KOPT-K1 (cell line): ENCODE data around the gene FAR2.

Experiments used
- H3K27ac ChIP-seq: fragments of 200-600 bp; sonication (generic); 2 replicates; pipeline ENCODE4 v1.5.1; 2016; ENCODE audit warnings: antibody characterized with exemption, mild to moderate bottlenecking, low read depth, low read length; ENCODE audit not compliant: poor library complexity, severe bottlenecking
- H3K36me3 ChIP-seq: fragments of 200-600 bp; sonication (generic); 2 replicates; pipeline ENCODE4 v1.5.1; 2017; ENCODE audit warnings: antibody characterized with exemption, mild to moderate bottlenecking, low read length, moderate library complexity; ENCODE audit not compliant: insufficient read depth
- H3K9me3 ChIP-seq: fragments of 200-600 bp; sonication (generic); 2 replicates; pipeline ENCODE4 v1.5.1; 2017; ENCODE audit warnings: antibody characterized with exemption, low read length, mild to moderate bottlenecking; ENCODE audit not compliant: insufficient read depth, poor library complexity, severe bottlenecking

The FAR2 gene

DNA sequence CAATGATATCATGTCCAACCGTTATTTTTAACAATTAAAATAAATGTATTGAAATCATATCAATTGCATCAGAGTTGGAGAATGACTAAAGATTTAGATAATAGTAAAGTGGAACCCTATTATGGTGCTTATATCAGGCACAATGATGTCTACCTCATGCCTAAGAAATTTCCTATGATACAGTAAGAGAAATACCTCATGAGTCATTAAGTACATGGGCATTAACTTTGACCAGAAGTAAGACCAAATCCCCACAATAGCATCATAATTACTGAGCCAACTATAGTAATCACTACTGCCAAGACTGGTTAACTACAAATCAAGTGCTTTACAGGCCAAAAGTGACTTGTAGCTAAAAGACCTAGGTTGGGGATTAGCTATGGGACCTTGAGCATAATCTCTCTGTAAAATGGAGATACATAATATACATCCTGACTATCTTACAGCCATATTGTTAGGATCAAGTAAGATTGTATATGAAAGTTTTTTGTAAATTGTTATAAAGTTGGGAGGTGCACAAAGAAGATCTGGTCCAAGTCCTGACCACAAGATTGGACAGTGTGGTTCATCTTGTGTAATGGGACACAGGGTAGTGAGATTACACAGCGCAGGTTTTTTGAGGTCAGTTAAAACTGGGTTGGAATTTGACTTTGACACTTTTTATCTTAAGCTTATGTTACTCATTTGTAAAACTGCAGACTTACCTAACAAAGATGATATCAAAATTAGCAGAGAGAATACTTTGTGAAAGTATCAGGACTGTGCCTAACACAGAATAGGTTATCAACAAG lies 171.4 kb downstream of the FAR2 start:
- peaks cover 29% of the 10 kb centered on the region for H3K36me3 ChIP-seq
- peaks cover 15% of the 10 kb centered on the region for H3K9me3 ChIP-seq
- H3K27ac ChIP-seq: no peak overlapping the region

DNA sequence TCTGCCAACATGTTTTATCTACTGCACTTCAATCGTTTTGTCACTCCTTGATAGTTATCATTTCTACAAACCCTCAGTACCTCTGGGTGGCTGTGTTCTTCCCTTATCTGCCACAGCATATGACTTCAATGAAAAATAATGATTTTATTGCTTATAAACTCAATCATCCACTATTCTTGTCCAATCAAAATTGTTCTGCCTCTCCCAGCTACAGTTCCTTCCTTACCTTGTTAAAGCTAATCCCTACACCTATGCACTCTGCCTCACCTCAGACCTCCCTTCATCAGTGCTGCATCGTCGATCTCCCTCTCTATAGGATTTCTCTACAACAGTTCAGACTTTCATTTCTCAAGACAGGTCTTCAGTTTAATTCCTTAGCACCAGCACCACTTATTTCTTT lies 173.1 kb downstream of the FAR2 start:
- Histone ChIP-seq H3K36me3 (peaks cover 24% of the 10 kb centered on the region), H3K9me3 (peaks cover 15% of the 10 kb centered on the region), H3K27ac (no peak overlapping the region)

DNA sequence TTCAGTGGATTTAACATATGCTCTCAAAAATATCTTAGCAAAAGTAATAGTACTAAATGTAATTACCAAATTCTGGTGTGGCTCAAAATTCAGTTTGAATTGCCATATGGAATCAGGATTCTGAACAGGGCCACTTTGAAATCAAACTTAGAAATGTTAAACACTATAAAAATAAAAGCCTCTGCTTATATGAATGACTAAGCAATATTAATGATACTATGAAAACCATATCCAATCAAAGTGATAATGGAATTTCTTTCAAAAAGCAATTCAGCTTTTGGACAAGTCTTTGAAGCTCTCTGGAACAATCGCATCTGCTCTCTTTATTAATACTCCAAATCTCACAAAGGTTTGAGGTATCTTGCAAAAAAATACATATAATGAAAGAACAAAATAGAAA lies 180.3 kb downstream of the FAR2 start:
- Histone ChIP-seq H3K9me3 (no peaks in the 10 kb centered on the region), H3K36me3 (peaks cover 21% of the 10 kb centered on the region), H3K27ac (no peak overlapping the region)

DNA sequence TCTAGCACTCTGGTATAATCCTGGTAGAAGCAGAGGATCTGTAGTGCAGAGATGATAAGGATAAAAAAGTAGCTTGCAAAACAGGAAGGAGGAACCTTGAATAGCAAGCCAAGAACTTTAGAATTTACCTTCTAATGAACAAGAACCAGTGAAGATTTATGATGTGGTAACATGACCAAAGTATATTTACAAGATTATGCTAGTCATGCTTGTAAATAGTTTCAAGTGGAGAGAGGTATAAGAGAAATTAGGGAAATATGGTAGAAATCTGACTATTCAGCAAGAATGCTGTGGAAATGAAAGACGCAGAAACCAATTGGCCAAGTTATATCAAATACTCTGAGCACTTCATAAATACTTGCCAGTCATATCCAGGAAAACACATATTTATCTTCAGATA lies 184.1 kb downstream of the FAR2 start:
- Histone ChIP-seq H3K9me3 (no peaks in the 10 kb centered on the region), H3K36me3 (peaks cover 50% of the 10 kb centered on the region), H3K27ac (no peak overlapping the region)

DNA sequence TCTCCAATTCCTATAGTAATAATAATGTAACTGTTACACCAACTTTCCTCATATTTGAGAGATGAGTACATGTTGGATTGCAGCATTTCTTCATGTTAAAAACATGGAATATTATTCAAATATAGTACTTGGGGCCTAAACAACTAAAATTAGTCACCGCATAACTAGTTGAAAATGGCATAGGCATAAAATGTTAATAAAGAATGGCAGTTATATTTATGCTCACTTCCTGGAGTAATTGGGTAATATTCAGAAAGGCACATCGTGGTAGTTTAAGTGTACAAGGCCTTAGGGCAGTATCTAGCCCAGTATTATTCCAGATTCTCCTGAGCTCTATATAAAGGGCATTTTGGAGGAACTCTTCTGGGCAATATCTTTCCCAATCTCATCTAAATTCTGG lies 185.9 kb downstream of the FAR2 start:
- Histone ChIP-seq H3K9me3 (no peaks in the 10 kb centered on the region), H3K27ac (no peak overlapping the region), H3K36me3 (peaks cover 67% of the 10 kb centered on the region)

DNA sequence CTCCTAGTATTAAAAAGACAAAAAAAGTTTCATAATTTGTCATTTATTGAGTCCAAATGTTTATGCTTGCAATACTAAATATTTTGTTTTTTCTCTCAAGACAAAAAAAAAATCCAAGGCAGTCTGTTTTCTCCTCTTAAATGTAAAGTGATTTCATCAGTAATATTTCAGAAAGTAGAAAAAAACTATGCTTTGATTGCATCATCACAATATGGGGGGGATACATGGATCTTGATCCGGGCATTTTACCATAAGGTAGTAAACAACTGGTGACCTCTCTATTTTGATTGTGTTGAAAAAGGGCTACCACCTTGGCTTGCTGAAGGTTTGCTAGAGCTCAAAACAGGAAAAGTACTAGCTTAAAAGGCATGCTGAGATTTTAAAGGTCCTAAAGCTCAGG lies 188.2 kb downstream of the FAR2 start:
- no peak overlapping the region for H3K27ac ChIP-seq
- no peaks in the 10 kb centered on the region for H3K9me3 ChIP-seq
- H3K36me3 ChIP-seq: peaks cover 89% of the 10 kb centered on the region

DNA sequence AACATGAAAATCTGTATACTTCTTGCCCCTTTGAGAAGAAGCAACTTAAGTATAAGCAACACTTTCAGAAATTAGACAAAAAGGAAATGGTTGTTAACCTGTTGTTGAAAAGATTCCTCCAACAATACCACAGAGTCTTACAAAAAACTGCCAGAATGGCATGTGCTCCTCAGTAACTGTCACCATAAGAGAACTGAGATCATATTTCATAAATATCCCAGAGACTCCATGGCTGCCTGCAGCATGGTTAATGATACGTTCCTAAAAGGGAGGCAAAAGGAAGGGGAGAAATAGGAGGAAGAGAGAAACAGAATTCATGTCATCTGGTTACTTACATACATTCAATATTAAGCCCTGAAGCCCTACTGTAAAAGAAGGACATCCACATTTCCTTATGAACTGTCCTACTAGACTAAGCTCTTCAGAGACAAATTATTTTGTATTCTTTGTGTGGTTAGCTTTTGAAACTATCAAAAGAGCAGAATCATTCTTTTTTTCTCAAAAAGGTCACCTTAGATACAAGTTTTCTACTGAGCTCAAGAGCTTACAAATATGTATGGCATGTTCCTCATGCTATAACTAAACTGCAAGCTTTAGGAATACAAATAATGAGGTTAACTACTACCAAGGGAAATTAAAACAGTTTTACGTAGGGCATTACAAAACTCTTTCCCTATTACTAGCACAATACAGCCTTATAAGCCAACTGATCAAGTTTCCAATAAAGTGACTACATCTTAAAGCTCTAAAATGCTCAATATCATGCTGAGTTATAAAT lies 194.1 kb downstream of the FAR2 start:
- H3K27ac ChIP-seq: no peak overlapping the region
- peaks cover 96% of the 10 kb centered on the region for H3K36me3 ChIP-seq
- no peaks in the 10 kb centered on the region for H3K9me3 ChIP-seq

DNA sequence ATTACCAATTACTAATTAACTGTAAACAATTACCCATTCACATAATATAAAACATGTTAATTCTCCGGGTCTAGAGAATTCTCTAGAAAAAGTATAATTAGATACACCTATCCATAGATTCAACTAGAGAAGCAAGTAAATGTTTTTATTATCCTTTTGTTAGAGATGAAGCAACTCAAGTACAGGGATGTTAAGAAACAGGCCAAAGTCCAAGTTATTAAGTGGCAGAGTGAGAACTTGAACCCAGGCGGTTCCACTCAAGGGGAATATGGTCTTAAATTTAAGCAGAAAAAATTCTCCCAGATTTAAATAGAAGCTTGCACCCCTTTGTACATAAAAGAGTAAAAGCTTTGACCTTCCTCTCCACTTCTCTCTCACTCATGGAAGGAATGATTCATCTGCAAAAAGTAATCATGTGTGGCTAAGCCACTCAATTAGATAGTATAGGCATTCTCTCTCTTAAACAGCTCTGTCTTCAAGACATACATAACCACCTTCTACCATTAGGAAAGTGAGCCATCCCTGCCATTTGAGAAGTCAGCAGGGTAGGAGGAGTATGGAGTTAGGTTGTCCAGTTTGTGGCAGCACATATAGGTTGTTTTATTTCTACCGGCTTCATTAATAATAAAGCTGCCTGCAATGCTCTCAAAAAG lies 197.8 kb downstream of the FAR2 start:
- Histone ChIP-seq H3K36me3 (peaks cover 95% of the 10 kb centered on the region), H3K9me3 (no peaks in the 10 kb centered on the region), H3K27ac (no peak overlapping the region)

DNA sequence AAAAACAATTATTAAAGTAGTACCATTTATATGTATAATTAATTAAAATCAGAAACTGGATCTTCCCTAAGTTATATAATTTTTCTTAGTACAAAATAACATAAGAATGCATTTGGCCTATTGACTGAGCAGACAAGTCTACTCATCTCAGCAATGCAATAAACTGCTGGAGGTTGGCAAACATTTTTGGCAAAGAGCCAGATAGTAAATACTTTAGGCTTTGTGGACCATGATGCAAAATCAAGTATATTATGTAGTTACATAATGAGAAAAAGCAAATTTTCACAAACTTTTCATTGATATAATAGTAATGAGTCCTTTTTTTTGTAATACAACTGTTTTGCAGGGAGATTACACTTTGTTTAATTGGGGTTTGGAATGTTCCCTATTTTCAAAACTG lies 201.0 kb downstream of the FAR2 start:
- no peaks in the 10 kb centered on the region for H3K9me3 ChIP-seq
- no peak overlapping the region for H3K27ac ChIP-seq
- peaks cover 87% of the 10 kb centered on the region for H3K36me3 ChIP-seq

DNA sequence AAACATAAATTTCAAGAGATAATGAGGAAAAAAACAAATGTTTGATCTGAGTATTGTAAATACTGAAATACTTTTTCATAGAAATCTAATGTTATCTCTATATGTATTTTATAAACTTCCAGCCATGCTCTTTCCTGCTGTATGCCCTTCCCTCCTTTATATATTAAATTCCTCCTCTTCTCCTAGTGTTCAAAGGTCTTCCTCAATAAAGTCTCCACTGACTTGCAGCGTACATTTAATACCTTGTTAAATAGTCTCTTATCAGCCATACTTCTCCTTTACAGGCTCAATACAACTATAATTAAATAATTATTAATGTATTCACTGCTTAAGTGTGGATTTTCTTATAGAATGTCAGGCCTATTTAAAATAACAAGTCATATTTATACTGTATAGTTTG lies 205.9 kb downstream of the FAR2 start:
- Histone ChIP-seq H3K36me3 (peaks cover 85% of the 10 kb centered on the region), H3K27ac (no peak overlapping the region), H3K9me3 (no peaks in the 10 kb centered on the region)

DNA sequence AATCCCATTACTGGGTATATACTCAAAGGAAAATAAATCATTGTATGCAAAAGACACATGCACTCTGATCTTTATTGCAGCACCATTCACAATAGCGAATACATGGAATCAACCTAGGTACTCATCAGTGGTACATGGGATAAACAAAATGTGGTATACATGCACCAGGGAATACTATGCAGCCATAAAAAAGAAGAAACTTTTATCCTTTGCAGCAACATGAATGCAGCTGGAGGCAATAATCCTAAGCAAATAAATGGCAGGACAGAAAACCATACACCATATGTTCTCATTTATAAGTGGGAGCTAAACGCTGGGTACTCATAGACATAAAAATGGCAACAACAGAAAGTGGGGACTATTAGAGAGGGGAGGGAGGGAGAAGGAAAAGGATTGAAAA lies 216.0 kb downstream of the FAR2 start:
- peaks cover 84% of the 10 kb centered on the region for H3K36me3 ChIP-seq
- no peak overlapping the region for H3K27ac ChIP-seq
- H3K9me3 ChIP-seq: peaks cover 3% of the 10 kb centered on the region

DNA sequence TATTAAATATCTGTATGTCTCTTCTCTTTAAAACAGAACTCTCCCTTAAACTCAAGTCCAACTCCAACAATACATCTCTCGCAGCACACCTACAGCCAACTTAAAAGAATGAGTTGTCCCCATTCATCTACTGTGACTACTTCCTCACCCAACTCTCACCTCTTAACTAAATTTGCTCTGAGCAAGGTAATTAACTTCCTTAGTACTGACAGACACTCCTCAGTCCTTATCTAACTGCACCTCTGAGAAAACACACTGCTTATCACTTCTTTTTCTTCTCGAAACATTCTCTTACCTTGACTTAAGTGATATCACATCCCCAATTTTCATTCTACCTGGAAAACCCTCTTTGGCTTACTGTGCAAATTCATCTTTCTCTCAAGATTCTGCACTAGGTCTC lies 224.9 kb downstream of the FAR2 start:
- H3K27ac ChIP-seq: no peak overlapping the region
- peaks cover 46% of the 10 kb centered on the region for H3K36me3 ChIP-seq
- H3K9me3 ChIP-seq: peaks cover 7% of the 10 kb centered on the region

DNA sequence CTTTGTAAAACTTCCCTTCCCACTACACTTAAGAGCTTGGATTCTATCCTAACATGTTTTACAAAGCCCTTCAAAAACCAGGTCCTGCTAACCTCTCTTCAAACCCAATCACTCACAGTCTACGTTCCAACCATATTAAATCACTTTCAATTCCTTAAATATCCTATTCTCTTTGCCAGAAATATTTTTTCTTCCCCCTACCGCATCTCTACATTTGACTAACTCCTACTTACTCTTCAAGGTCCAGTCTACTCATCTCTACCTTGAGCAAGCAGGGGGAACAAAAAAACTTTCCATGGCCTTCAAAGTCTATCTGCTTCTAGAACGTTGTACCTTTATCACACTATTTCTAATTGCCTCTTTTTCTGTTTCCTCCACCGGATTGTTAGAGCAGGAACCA lies 225.8 kb downstream of the FAR2 start:
- peaks cover 37% of the 10 kb centered on the region for H3K36me3 ChIP-seq
- peaks cover 7% of the 10 kb centered on the region for H3K9me3 ChIP-seq
- no peak overlapping the region for H3K27ac ChIP-seq

DNA sequence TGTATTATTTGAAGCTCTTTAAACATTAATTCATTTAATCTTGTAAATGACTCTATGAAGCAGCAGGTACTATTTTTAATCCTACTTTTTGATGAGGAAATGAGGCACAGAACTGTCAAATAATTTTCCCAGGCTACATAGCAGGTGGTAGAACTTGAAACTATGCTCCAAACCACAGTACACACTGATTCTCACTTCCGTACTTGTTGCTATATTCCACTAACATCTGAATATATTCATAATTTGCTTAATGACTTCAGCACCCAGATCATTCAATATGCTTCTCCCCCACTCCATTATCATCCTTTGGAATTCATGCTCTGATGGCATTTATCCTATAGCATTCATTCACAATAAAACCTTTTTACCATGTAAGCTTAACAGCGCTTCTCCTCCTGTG lies 227.0 kb downstream of the FAR2 start:
- Histone ChIP-seq H3K36me3 (peaks cover 25% of the 10 kb centered on the region), H3K9me3 (peaks cover 7% of the 10 kb centered on the region), H3K27ac (no peak overlapping the region)
